CD4-positive, alpha-beta memory T cell (primary cell): ENCODE measurements around the gene CTBP2. TPM values are rescaled to one million over a fixed set of nuclear protein-coding genes. Genes with fewer than 3 reads are reported as not detected.

Experiments used
- CTCF ChIA-PET: fragments of 350-600 bp; sonication (Branson Sonifier 250); formaldehyde crosslinking; loops from one replicate; lab custom pipeline; 2021; ENCODE audit warnings: inconsistent platforms; ENCODE audit not compliant: partially characterized antibody; lab: Charles Lee
- POLR2A ChIA-PET: fragments of 350-600 bp; sonication (Branson Sonifier 250); formaldehyde crosslinking; loops from one replicate; lab custom pipeline; 2021; ENCODE audit not compliant: partially characterized antibody; lab: Charles Lee
- DNase-seq, 5 donors: peaks; one replicate each; pipeline versions ENCODE4 v3.0.0 to v3.0.0-alpha.2; 2020 to 2022; ENCODE audit warnings: mixed read lengths in 1 of 5
- H3K27ac ChIP-seq: one replicate; pipeline ENCODE4 v1.7.0; 2013; ENCODE audit warnings: low read depth, low read length
- H3K27me3 ChIP-seq: 2 replicates; pipeline ENCODE4 v1.7.0; 2013; ENCODE audit warnings: mild to moderate bottlenecking, low read length, moderate library complexity; ENCODE audit not compliant: insufficient read depth
- H3K36me3 ChIP-seq: 2 replicates; pipeline ENCODE4 v1.7.0; 2013; ENCODE audit warnings: mild to moderate bottlenecking, low read length, moderate library complexity; ENCODE audit not compliant: insufficient read depth
- H3K4me1 ChIP-seq: 2 replicates; pipeline ENCODE4 v1.7.0; 2013; ENCODE audit warnings: mild to moderate bottlenecking, low read length, moderate library complexity; ENCODE audit not compliant: insufficient read depth
- H3K4me3 ChIP-seq, 2 donors: one replicate each; pipeline ENCODE4 v1.7.0; 2013; ENCODE audit warnings: low read length in 2 of 2, mild to moderate bottlenecking in 1 of 2
- H3K9me3 ChIP-seq, 2 donors: one replicate each; pipeline ENCODE4 v1.7.0; 2013; ENCODE audit warnings: low read length in 2 of 2, control low read depth in 1 of 2; ENCODE audit not compliant: control insufficient read depth in 1 of 2
- H3K27ac Mint-ChIP-seq, 7 donors: one replicate each; pipeline ENCODE4 v1.8.0; 2020 to 2021; ENCODE audit warnings: mixed read lengths in 7 of 7, mild to moderate bottlenecking in 6 of 7, inconsistent platforms in 3 of 7, moderate library complexity in 3 of 7
- H3K27me3 Mint-ChIP-seq, 2 donors: one replicate each; pipeline ENCODE4 v1.8.0; 2020 to 2021; ENCODE audit warnings: mixed read lengths in 2 of 2
- H3K36me3 Mint-ChIP-seq, 2 donors: one replicate each; pipeline ENCODE4 v1.8.0; 2020 to 2021; ENCODE audit warnings: mixed read lengths in 2 of 2, inconsistent platforms in 1 of 2, mild to moderate bottlenecking in 1 of 2
- H3K4me1 Mint-ChIP-seq, 4 donors: one replicate each; pipeline ENCODE4 v1.8.0; 2020 to 2021; ENCODE audit warnings: mixed read lengths in 4 of 4, mild to moderate bottlenecking in 1 of 4
- H3K4me3 Mint-ChIP-seq, 8 donors: one replicate each; pipeline ENCODE4 v1.8.0; 2020 to 2021; ENCODE audit warnings: mixed read lengths in 8 of 8, mild to moderate bottlenecking in 7 of 8, moderate library complexity in 6 of 8, inconsistent platforms in 3 of 8
- H3K9me3 Mint-ChIP-seq, 8 donors: one replicate each; pipeline ENCODE4 v1.8.0; 2020 to 2021; ENCODE audit warnings: mixed read lengths in 8 of 8, mild to moderate bottlenecking in 5 of 8, inconsistent platforms in 3 of 8, moderate library complexity in 1 of 8
- intact Hi-C: fragments of 100-400 bp; cut with micrococcal nuclease; formaldehyde crosslinking; loops from one replicate; pipeline ENCODE4 v1.15.1; 2023
- polyA plus RNA-seq, 2 donors: library from polyadenylated mRNA; unstranded; fragments of 300-500 nt; fragmentation: Illumina TruSeq; gene quantifications; one replicate each; pipeline ENCODE4 v1.2.3, GENCODE V29; 2021
- total RNA-seq, 2 experiments: library from RNA; stranded (reverse); gene quantifications; one replicate each; pipeline ENCODE4 v1.2.3, GENCODE V29; 2021

CTBP2 gene
- total and polyA plus RNA-seq, 4 experiments from 2014 or later = 0.16 to 0.97 (median 0.61) TPM; not detected in 1

- Histone ChIP-seq H3K4me3 (no peak overlapping the region), H3K9me3 (no peaks in the 10 kb centered on the region), H3K27me3 (no peaks in the 10 kb centered on the region), H3K36me3 (no peaks in the 10 kb centered on the region), H3K4me1 (peaks cover 3% of the 10 kb centered on the region), H3K27ac (no peak overlapping the region)
- CTCF ChIA-PET = no interaction called here
- POLR2A ChIA-PET = no interaction called here
- no peaks in the 10 kb centered on the region for H3K27me3 Mint-ChIP-seq
- H3K9me3 Mint-ChIP-seq = no peaks in the 10 kb centered on the region
- DNase-seq = no peak
- H3K36me3 Mint-ChIP-seq = peaks cover 29 to 37% of the 10 kb centered on the region in 2 donors
- peaks cover 28 to 48% (median 41%) of the 10 kb centered on the region in 4 donors for H3K4me1 Mint-ChIP-seq
- intact Hi-C loops = no loop called here
- no peak overlapping the region for H3K27ac Mint-ChIP-seq
- H3K4me3 Mint-ChIP-seq = peak overlapping the region in 1 of 8 donors; percentile 45
Observed at GRCh38 chr10:124952123-124952522, 208.2 kb downstream of the CTBP2 start.

- H3K27me3 Mint-ChIP-seq = no peaks in the 10 kb centered on the region
- intact Hi-C loops = no loop called here
- H3K27ac Mint-ChIP-seq = no peak overlapping the region
- Histone ChIP-seq H3K4me1 (peaks cover 4% of the 10 kb centered on the region), H3K27me3 (no peaks in the 10 kb centered on the region), H3K36me3 (no peaks in the 10 kb centered on the region), H3K27ac (no peak overlapping the region), H3K9me3 (no peaks in the 10 kb centered on the region), H3K4me3 (no peak overlapping the region)
- ChIA-PET POLR2A (no interaction called here), CTCF (no interaction called here)
- no peak overlapping the region for H3K4me3 Mint-ChIP-seq
- H3K9me3 Mint-ChIP-seq = no peaks in the 10 kb centered on the region
- DNase-seq = no peak
- H3K4me1 Mint-ChIP-seq = peaks cover 33 to 53% (median 43%) of the 10 kb centered on the region in 4 donors
- peaks cover 29 to 40% of the 10 kb centered on the region in 2 donors for H3K36me3 Mint-ChIP-seq
Observed at GRCh38 chr10:124949543-124949942, 210.8 kb downstream of the CTBP2 start.

GRCh38 chr10:124946945-124947344 lies 213.4 kb downstream of the CTBP2 start:
- peaks cover 11% of the 10 kb centered on the region for H3K4me1 ChIP-seq
- intact Hi-C loops = no loop called here
- H3K9me3 ChIP-seq = no peaks in the 10 kb centered on the region
- H3K4me1 Mint-ChIP-seq = peaks cover 44 to 64% (median 54%) of the 10 kb centered on the region in 4 donors
- no peak overlapping the region for H3K4me3 Mint-ChIP-seq
- no peaks in the 10 kb centered on the region for H3K36me3 ChIP-seq
- no peak for DNase-seq
- no peaks in the 10 kb centered on the region for H3K27me3 Mint-ChIP-seq
- peaks cover 33 to 47% of the 10 kb centered on the region in 2 donors for H3K36me3 Mint-ChIP-seq
- CTCF ChIA-PET = no interaction called here
- H3K27ac Mint-ChIP-seq = peak overlapping the region in 1 of 7 donors; percentile 38
- POLR2A ChIA-PET = no interaction called here
- H3K9me3 Mint-ChIP-seq = no peaks in the 10 kb centered on the region
- H3K27ac ChIP-seq = no peak overlapping the region
- H3K27me3 ChIP-seq = no peaks in the 10 kb centered on the region
- H3K4me3 ChIP-seq = no peak overlapping the region

- Mint-ChIP-seq H3K4me3 (peak overlapping the region in 2 of 8 donors; percentile 2 to 44), H3K9me3 (no peaks in the 10 kb centered on the region), H3K4me1 (peaks cover 50 to 76% (median 60%) of the 10 kb centered on the region in 4 donors), H3K27ac (peak overlapping the region in 1 of 7 donors; percentile 66), H3K36me3 (peaks cover 32 to 48% of the 10 kb centered on the region in 2 donors), H3K27me3 (no peaks in the 10 kb centered on the region)
- intact Hi-C loops = no loop called here
- Histone ChIP-seq H3K9me3 (no peaks in the 10 kb centered on the region), H3K36me3 (no peaks in the 10 kb centered on the region), H3K27ac (no peak overlapping the region), H3K27me3 (no peaks in the 10 kb centered on the region), H3K4me1 (peaks cover 11% of the 10 kb centered on the region), H3K4me3 (no peak overlapping the region)
- POLR2A ChIA-PET = interaction anchor here (0.6 kb wide), 1 partner anchor 461 kb away, joined by 3 read pairs; no protein-coding TSS in a partner anchor
- no peak for DNase-seq
- CTCF ChIA-PET = no interaction called here
Observed at GRCh38 chr10:124944982-124945381, 215.4 kb downstream of the CTBP2 start.

- Histone ChIP-seq H3K9me3 (no peaks in the 10 kb centered on the region), H3K27ac (no peak overlapping the region), H3K4me1 (peaks cover 11% of the 10 kb centered on the region), H3K36me3 (no peaks in the 10 kb centered on the region), H3K27me3 (no peaks in the 10 kb centered on the region), H3K4me3 (no peak overlapping the region)
- peak overlapping the region in 3 of 8 donors; percentile 7 to 55 (median 7) for H3K4me3 Mint-ChIP-seq
- peaks cover 52 to 78% (median 57%) of the 10 kb centered on the region in 4 donors for H3K4me1 Mint-ChIP-seq
- no peak for DNase-seq
- intact Hi-C loops = no loop called here
- no peaks in the 10 kb centered on the region for H3K9me3 Mint-ChIP-seq
- peak overlapping the region in 2 of 7 donors; percentile 20 to 61 for H3K27ac Mint-ChIP-seq
- ChIA-PET POLR2A (interaction anchor here (1.2 kb wide), 1 partner anchor 27 kb away, joined by 4 read pairs; no protein-coding TSS in a partner anchor), CTCF (no interaction called here)
- H3K27me3 Mint-ChIP-seq = no peaks in the 10 kb centered on the region
- peaks cover 24 to 39% of the 10 kb centered on the region in 2 donors for H3K36me3 Mint-ChIP-seq
Observed at GRCh38 chr10:124943301-124944092, 216.9 kb downstream of the CTBP2 start.

GRCh38 chr10:124942317-124943169 lies 217.8 kb downstream of the CTBP2 start:
- H3K27ac ChIP-seq = no peak overlapping the region
- H3K4me3 Mint-ChIP-seq = peak overlapping the region in 3 of 8 donors; percentile 7 to 55 (median 18)
- H3K36me3 ChIP-seq = no peaks in the 10 kb centered on the region
- no peak overlapping the region for H3K27ac Mint-ChIP-seq
- H3K4me1 Mint-ChIP-seq = peaks cover 48 to 77% (median 55%) of the 10 kb centered on the region in 4 donors
- no peaks in the 10 kb centered on the region for H3K9me3 ChIP-seq
- DNase-seq = no peak
- H3K4me3 ChIP-seq = no peak overlapping the region
- ChIA-PET POLR2A (interaction anchor here (1.2 kb wide), 1 partner anchor 26 kb away, joined by 4 read pairs; no protein-coding TSS in a partner anchor), CTCF (no interaction called here)
- H3K27me3 Mint-ChIP-seq = no peaks in the 10 kb centered on the region
- intact Hi-C loops = no loop called here
- H3K4me1 ChIP-seq = peaks cover 11% of the 10 kb centered on the region
- peaks cover 15 to 29% of the 10 kb centered on the region in 2 donors for H3K36me3 Mint-ChIP-seq
- H3K27me3 ChIP-seq = no peaks in the 10 kb centered on the region
- H3K9me3 Mint-ChIP-seq = no peaks in the 10 kb centered on the region

- CTCF ChIA-PET = no interaction called here
- Mint-ChIP-seq H3K4me1 (peaks cover 43 to 75% (median 50%) of the 10 kb centered on the region in 4 donors), H3K9me3 (no peaks in the 10 kb centered on the region), H3K4me3 (peak within 1 kb of the TSS in 4 of 8 donors; percentile 7 to 56 (median 32)), H3K27me3 (no peaks in the 10 kb centered on the region), H3K27ac (peak within 1 kb of the TSS in 1 of 7 donors; percentile 65), H3K36me3 (peaks cover 13 to 23% of the 10 kb centered on the region in 2 donors)
- Histone ChIP-seq H3K27me3 (no peaks in the 10 kb centered on the region), H3K27ac (no peak within 1 kb of the TSS), H3K36me3 (no peaks in the 10 kb centered on the region), H3K4me3 (no peak within 1 kb of the TSS), H3K9me3 (no peaks in the 10 kb centered on the region), H3K4me1 (peaks cover 11% of the 10 kb centered on the region)
- intact Hi-C loops = no loop called here
- DNase-seq = no peak
- POLR2A ChIA-PET = no interaction called here
Observed at GRCh38 chr10:124941823-124942222, 218.5 kb downstream of the CTBP2 start, which contains the start of gene ZRANB1. TSS of gene ZRANB1 (plus strand) at chr10:124942123. CDS start at chr10:124942494, 371 bp downstream.
